ENCODE results near the gene RRP15.

Gene RRP15, protein sequence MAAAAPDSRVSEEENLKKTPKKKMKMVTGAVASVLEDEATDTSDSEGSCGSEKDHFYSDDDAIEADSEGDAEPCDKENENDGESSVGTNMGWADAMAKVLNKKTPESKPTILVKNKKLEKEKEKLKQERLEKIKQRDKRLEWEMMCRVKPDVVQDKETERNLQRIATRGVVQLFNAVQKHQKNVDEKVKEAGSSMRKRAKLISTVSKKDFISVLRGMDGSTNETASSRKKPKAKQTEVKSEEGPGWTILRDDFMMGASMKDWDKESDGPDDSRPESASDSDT

DNA sequence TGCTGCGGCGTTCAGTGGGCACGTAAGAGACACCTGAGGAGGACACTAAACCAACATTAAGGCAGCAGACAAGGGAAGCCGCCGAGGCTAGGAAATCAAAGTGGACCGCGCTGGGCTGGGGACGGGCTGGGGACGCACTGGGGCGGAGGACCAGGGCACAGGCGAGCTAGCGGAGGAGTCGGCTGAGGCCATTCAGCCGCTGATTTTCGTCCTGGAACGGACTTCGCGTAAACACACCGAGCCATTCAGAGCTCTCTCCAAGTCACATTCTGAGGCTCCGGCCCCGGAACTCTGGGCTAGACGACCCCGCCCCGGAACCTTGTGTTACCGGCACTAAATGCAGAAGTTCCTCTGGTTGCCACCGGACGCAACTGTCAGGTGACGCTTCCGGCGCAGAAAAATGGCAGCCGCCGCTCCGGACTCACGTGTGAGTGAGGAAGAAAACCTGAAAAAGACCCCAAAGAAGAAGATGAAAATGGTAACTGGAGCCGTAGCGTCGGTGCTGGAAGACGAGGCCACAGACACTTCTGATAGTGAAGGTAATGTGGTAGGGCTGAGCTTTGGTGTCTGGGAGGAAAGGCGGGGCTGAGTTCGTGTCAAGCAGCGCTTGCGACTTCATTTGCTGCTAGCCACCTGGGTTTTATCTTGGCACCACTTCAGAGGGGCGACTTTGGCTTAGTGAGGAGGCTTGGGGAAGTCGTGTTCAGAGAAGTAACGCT, at the start of gene RRP15:
TSS of gene RRP15 (plus strand) at position 377 of the 719 bp plus-strand sequence. CDS start at position 401, 24 bp downstream.
- peak; percentile 85 for DNase-seq (ENCODE audit: low spot score)

DNA sequence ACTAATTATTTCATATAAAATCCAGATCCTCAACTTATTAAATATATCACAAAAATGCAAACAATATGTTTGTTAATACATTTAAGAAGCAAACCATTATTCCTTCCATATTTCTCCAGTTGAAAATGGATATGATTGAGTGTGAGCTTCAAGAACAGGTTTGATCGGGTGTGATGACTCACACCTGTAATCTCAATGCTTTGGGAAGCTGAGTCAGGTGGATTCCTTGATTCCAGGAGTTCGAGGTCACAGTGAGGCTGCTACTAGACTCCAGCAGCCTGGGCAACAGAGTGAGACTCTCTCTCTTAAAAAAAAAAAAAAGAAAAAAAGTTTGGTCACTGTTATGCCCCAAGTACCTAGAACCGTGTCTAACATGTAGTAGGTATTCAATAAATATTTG, 42.9 kb upstream of the RRP15 start:
- no peak for DNase-seq (ENCODE audit: low spot score)

DNA sequence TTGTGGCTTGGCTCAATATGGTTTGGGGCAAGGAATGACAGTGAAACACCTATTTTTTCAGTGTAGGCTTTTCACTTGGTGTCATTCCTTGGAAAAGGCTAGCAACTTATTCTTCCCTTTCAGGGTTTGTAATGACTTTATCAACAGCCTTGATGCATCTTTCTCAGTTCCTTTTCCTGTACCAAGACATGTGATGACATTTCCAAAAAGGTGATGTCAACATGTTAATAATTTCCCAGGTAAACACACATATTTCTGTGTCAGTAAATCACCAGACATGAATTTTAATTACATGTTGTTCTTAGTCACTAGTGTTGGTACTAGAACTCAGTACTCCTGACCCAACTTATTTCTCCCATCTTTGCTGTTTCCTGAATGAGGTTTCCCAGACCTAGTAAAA, 37.8 kb upstream of the RRP15 start:
- DNase-seq (ENCODE audit: low spot score) = no peak

DNA sequence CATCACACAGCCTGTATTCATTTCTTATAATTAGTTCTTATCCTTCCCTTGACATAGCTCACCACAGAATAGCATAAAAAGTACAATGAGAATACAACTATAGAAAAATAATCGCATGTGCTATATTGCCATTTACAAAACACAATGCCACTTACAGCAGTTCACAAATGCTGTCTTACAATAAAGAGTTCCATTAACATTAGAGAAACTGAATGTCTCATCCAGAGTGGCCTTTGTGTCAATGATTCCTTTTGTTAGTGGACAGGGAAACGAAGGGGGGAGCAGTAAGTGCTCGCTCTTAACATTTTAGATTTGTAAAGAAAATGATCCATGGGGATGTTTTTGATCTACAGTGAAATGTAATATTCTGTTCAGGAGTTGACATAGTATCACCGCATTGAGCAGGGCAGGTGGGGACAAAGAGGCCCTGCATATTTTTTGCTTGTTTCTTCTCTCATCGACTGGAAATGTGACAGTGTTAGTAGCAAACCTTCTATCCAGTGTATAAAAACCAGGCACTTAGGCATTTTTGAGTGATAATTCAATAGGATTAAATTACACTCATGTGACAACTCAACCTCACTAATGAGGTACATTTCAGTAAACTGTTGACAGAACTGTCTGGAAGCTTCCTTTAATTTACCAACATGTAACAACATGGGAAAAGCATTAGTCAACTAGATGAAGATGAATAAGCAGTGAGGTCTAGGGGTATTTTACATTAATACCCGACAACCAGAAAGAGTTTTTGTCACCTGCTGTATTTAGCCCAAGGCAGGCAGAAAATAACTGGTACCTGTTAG, 35.6 kb upstream of the RRP15 start:
- DNase-seq (ENCODE audit: low spot score) = no peak

DNA sequence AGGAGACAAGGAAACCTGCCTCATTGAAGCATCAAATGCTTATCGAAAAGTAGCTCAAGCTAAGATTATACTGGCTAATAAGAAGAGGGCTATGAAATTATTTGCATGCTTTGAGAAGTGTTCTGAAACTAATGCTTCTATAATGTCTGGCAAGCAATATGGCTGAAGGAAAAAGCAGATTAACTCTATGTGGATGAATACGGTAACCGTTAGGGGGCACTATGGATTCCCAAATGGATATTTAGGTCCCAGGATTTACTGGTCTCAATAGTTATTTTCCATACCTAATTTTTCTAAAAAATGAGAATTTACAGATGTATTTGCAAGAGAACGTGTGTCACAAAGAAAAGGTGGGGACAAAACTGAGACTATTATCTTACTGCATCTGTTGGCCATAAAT, 34.6 kb upstream of the RRP15 start:
- DNase-seq (ENCODE audit: low spot score) = no peak

DNA sequence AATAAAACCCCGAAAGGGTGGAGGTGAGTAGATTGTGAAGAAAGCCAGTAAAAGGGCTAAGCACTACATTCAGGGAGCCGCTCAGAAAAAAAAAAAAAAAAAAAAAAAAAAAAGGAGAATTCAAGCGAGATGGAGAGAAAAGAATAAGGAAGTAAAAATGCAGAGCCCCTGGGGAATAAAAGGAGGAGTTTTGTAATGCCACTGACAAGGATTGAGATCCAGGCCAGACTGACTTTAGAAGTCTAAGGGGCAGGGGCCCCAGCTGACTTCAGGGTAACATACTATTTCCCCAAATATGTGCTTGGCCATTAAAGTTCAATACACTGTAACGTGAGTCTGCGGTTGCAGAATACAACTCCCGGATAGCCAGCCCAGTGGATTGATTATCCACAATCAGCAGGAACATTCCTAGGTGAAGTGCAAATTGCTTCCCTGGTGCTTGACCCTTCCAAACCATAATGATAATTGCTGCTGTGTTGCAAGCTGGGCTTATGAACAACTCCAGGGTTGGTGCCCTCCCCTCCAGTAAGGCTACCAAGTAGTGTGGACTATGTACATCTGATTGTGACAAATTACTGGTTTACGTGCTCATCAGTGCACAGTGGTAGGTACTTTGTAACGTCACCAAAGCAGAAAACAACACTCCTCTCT, 30.7 kb upstream of the RRP15 start:
- DNase-seq (ENCODE audit: low spot score) = no peak

DNA sequence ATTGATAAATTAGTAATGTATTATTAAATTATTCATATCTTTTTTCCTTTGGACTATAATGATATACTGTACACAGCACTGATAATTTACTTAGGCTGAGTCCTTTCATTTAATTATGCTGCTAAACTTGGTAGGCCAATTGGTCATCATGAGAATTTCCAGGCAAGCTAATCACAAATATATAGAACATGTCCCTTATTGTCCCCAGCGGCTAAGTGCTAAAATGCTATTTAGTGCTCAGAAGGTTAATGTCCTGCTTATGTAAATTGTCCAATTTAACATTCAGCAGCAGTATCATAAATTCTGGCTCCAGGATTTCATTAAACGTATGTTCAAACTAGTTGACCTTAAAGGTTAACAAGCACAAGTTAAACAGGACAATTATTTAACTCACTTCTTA, 30.0 kb upstream of the RRP15 start:
- DNase-seq (ENCODE audit: low spot score) = no peak

DNA sequence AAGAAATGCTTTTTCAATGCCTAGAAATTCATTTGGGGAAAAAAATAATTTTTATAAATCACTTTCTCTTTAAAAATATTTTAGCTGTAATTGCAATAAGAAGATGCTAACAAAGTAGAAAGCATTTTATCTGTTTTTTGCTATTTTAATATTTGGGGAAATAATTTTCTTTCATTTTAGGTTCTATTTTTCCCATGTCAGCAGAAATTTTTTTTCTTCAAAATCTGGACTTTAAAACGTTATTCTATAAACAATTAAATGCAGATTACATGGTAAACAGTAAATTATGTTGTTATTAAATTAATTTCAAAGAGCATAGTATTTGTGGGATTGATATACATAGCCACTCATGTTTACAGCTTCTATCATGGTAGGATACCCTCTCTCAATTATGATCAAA, 27.7 kb upstream of the RRP15 start:
- DNase-seq (ENCODE audit: low spot score) = no peak

DNA sequence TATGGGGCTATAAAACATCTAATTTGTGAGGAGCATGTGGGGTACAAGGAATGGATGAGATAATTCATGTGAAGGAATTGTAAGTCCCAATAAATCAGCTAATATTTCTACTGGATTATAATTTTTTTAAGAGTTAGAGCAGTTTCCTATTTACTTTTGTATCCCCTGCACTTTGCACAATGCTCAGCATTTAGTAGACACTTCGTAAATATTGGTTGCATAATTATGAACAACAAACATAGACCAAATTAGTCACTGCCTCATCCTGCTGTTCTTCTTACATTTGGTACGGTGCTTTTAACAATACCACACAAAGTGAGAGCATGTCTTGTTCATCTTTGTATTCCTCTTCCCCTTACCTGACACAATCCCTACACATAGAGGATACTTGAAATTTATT, 27.1 kb upstream of the RRP15 start:
- DNase-seq (ENCODE audit: low spot score) = no peak

DNA sequence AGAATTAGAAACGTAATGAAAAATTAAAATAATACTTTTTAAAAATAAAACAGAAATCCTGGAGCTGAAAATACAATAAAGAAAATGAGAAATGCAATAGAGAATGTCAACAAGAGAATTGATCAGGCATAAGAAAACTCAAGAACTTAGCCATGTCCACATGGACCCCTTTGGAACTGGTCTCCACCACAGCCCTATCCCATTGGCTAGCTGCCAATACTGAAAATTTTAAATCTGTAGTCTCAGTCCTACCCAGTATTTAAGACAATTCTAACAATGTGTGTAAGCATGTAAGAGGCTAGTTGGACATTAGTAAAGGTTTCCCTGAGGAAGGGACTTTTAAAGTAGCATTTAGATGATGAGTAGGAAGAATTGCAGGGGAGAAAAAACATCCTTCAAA, 25.8 kb upstream of the RRP15 start:
- no peak for DNase-seq (ENCODE audit: low spot score)

DNA sequence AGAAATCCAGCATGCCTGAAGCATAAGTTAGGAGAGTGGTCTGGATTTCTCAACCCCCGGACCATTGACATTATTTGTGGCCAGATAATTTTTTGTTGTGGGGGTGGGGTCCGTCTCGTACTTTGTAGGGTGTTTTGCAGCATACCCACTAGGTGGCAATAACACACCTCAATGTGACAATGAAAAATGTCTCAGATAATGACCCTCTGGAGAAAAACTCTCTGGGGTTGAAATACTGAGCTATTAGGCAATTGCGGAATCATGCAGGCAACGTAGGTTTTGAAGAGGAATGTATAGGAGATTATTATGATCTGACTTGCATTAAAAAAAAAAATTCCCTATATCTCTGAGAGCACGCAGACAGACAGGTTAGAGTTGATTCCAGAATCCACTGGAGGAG, 25.3 kb upstream of the RRP15 start:
- no peak for DNase-seq (ENCODE audit: low spot score)

DNA sequence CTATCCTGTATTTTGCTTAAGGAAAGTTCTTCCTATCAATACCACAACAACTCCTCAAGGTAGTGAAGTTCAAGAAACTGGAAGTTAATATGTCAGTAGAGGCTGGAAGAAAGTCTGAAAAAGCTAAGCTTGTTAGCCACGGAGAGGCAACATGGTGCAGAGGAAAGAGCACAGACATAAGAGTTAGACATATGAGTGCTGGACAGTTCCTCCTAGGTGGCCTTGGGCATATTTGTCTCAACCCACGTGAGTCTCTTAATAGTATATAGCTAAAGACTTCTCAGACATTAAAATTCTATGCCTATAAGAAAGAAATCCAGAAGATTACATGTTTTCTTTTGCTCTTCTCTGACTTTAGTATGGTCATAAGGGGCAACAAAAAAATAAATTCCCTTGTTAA, 22.8 kb upstream of the RRP15 start:
- DNase-seq (ENCODE audit: low spot score) = no peak

DNA sequence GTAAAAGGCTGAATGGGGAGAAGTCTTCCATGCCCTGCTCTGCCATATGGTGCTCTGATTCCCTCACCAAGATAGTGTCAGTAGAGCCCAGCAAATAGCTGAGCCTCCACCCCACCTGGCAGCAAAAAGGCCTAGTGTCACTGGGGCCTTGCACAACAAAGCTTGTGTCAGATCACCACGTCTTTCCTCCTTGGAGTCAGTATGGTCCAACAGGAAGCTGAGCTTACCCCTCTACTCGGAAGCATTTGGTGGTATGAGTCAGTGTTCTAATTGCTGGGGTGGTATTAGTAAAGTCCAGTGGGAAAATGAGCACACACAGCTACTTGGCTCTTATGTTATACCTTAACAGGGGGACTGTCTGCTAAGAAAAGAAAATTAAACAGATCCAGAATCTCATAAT, 18.7 kb upstream of the RRP15 start:
- DNase-seq (ENCODE audit: low spot score) = no peak

DNA sequence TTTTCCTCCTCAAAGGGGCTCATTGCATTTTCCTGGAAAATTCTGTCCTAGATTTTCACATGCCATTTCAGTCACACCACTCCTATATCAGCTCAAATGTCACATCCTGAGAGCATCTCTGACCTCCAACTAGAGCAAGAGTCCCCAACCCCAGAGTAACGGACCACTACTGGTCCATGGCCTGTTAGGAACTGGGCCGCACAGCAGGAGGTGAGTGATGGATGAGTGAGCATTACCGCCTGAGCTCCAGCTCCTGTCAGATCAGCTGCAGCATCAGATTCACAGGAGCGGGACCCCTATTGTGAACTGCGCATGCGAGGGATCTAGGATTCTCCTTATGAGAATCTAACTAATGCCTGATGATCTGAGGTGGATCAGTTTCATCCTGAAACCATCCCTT, 12.7 kb upstream of the RRP15 start:
- no peak for DNase-seq (ENCODE audit: low spot score)

DNA sequence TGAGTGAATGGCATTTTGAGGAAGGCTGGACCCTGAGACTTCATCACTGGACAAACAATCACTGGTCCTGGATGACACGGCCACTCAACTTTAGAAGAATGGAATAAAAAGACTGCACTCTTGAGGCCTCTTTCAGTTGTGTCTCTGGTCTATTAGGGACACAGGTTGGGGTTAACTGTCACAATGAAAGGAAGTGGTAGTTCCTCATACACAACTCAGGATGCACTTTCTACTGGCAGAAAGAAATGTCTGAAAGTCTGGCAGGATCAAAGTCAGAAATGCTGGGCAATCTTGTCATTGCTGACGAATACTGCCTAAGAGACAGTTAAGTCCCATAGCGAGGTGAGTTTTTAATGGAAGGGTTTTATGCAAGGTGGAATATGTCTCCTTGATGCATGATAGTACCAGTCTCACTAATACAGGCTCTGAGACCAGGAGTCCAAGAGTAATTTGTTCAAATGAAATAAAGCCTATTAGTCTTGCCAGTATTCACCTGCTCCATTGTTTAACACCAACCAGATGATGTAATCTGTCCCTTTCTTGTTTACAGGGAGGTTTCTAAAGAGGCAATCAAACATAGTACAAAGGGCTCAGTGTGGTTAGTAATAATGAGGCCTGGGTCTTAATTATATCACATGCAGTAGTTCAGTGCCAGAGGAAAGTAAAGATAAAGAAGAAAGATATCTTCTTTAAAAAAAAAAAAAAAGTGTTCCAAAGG, 11.2 kb upstream of the RRP15 start:
- DNase-seq (ENCODE audit: low spot score) = no peak

DNA sequence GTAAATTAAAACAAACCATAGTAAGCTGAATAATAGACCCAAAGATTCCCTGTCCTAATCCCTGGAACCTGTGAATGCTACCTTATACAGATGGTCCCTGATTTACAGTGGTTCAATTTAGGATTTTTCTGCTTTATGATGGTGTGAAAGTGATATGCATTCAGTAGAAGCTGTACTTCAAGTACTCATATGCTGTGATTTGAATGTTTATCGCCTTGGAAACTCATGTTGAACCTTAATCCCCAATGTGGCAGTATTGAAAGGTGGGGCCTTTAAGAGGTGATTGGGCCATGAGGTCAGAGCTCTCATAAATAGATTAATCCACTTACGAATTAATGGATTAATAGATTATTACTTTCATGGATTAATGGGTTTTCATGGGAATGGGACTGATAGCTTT, 10.6 kb upstream of the RRP15 start:
- DNase-seq (ENCODE audit: low spot score) = no peak

DNA sequence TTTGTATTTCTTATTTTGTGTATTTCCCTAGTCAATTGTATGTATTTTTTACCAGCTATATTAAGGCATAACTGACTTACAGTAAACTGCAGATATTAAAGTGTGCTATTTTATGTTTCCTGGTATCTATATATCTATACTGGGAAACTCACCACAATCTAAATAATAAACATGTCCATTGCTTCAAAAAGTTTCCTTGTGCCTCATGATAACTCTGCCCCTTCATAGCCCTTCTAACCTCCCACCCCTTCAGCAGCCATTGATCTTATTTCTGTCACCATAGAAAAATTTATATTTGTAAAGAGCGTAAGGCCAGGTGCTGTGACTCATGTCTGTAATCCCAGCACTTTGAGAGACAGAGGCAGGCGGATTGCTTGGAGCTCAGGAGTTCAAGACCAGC, 9.3 kb upstream of the RRP15 start:
- no peak for DNase-seq (ENCODE audit: low spot score)

DNA sequence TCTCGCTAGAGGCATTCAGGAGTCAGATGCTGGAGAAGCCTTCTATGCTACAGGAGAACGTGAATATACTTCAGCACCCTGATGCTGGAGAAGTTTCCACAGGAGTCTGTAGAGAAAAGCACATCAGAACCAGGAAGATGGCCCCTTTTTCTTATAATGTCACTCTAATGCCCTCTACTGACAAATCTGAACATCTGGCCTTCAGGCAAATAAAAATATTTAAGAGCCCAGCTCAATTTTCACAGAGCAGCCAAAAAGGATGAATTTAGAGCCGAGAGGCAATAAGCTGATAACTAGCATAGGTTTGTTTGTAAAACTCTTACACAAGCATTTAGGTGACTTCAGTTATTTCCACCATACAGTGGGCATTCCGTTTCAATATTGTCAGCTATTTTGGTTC, 3.8 kb upstream of the RRP15 start:
- peak; percentile 14 for DNase-seq (ENCODE audit: low spot score)

DNA sequence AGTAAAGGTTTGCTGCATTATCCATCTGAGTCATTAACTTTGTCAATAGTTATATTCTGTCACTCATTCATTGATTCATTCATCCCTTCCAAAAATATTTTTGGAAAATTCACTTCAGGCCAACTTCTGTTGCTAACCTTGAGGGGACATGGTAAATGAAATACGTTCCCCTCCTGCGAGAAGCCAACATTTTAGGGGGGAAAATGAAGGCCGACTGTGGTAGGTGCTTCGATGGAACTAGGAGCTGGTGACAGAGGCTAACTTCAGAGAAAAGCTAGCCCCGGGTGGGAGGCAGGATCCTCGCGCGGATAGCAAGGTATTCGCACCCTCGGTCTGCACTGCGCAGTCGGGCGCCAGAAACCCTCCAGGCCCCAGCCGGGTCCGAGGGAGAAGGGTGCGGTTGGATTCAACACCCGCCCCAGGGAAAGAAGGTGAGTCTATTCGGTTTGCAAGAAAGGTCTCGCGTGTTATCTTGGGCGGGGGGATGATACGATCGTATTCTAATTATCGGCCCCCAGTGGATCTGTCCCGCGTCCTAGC, 646 bp upstream of the RRP15 start:
- no peak for DNase-seq (ENCODE audit: low spot score)

DNA sequence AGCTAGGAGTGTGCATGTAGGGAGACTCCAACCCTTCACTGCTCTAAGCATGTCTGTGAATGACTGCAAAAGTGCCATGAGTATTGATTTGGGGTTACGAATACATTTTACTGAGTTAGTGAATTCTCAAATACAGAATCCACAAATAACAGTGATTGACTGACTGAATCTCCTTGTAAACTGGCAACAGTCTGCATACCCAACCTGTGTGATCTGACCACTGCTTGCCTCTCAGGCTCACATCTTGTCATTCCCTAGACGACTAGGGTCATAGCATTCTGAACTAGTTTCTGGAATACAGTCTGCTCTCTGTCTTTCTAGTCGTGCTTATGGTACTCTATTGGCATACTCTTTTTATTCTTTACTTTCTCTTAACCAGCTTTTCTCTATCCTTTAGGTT, 7.4 kb downstream of the RRP15 start:
- DNase-seq (ENCODE audit: low spot score) = no peak

DNA sequence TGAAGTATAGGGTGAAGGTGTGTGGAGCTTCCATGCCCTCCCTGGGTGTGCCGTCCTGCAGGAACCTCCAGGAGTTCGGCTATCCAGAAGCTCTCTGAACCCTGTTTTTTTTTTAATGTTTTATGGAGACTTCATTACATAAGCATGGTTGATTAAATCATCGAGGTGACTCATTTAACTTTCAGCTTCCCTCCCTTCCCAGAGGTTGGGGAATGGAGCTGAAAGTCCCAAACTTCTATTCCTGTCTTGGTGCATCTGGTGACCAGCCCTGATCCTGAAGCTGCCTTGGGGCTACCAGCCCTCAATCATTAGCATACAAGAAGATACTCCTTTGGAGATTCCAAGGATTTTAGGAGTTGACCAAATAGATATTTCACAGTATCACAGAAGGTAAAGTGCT, 9.5 kb downstream of the RRP15 start:
- DNase-seq (ENCODE audit: low spot score) = no peak

DNA sequence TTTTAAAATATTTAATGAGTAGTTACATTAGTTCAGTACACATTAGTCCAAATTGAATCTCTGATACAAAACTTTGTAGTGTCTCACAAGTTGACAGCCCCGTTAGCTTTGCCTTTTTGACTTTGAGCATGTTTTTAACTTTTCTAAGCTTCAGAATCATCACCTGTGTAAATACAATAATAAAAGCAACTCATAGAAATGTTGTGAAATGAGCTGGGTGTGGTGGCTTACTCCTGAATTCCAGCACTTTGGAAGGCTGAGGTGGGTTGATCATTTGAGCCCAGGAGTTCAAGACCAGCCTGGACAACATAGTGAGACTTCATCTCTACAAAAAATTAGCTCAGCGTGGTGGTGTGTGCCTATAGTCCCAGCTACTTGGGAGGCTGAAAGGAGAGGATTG, 11.1 kb downstream of the RRP15 start:
- DNase-seq (ENCODE audit: low spot score) = no peak

Measured in LoVo (cell line).